HFFc6 (cell line): Measurements from ENCODE around the gene OR52W1. TPM values are rescaled to one million over a fixed set of nuclear protein-coding genes. Genes with fewer than 3 reads are reported as not detected.

Experiments used
- DNase-seq: peaks from one replicate; pipeline ENCODE4 v3.0.0-alpha.2; 2018
- H3K27ac Mint-ChIP-seq: 2 replicates; pipeline ENCODE4 v1.8.0; 2020; ENCODE audit warnings: mild to moderate bottlenecking, mixed read lengths
- H3K27me3 Mint-ChIP-seq: 2 replicates; pipeline ENCODE4 v1.8.0; 2021; ENCODE audit warnings: mild to moderate bottlenecking, moderate library complexity, mixed read lengths; ENCODE audit not compliant: insufficient read depth
- H3K36me3 Mint-ChIP-seq: 2 replicates; pipeline ENCODE4 v1.8.0; 2021; ENCODE audit warnings: low read depth, mixed read lengths
- H3K4me1 Mint-ChIP-seq: 2 replicates; pipeline ENCODE4 v1.8.0; 2020; ENCODE audit warnings: low read depth, mixed read lengths
- H3K4me3 Mint-ChIP-seq: 2 replicates; pipeline ENCODE4 v1.8.0; 2020; ENCODE audit warnings: mild to moderate bottlenecking, moderate library complexity, mixed read lengths
- H3K9me3 Mint-ChIP-seq: 2 replicates; pipeline ENCODE4 v1.8.0; 2020; ENCODE audit warnings: mild to moderate bottlenecking, mixed read lengths
- total RNA-seq, 6 experiments: library from RNA; stranded (reverse); fragmentation: NEBNext Ultra II Directional; extraction: Animal tissue kit (Norgen Biotek cat#: 25700); gene quantifications; 2 replicates in 1 of 6; 3 replicates in 5 of 6; pipeline ENCODE4 v1.2.3, GENCODE V29; 2021
- TF ChIP-seq, protein P1 (sequence below): fragments of 200-600 bp; sonication (generic); IDR thresholded peaks from 2 replicates; pipeline ENCODE4 v1.5.0; 2021; ENCODE audit warnings: antibody characterized with exemption, mild to moderate bottlenecking

The OR52W1 gene
- total RNA-seq, 6 experiments from 2014 or later: not detected

DNA sequence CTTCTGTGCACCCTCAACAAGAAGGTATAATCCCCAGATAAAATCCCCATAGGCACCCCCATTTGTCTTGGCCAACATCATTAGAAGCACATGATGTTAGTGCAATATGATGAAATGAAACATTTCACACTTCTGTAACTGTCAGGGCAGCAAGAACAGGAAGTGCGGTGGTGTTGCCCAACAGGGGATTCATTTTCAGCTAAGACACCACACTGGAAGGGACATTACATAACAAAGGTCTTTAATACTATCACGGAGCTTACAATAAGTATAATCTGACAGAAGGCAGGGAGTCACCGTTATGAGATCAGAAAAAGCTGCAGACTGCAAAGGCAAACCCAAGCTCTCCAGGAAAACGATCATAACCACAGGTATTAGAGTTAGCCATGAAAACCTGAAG is 2.0 kb downstream of the OR52W1 start:
- Mint-ChIP-seq H3K4me3 (no peak overlapping the region), H3K36me3 (no peaks in the 10 kb centered on the region), H3K4me1 (peaks cover 21% of the 10 kb centered on the region), H3K9me3 (no peaks in the 10 kb centered on the region), H3K27me3 (peaks cover 2% of the 10 kb centered on the region), H3K27ac (no peak overlapping the region)
- TF ChIP-seq, protein P1, sequence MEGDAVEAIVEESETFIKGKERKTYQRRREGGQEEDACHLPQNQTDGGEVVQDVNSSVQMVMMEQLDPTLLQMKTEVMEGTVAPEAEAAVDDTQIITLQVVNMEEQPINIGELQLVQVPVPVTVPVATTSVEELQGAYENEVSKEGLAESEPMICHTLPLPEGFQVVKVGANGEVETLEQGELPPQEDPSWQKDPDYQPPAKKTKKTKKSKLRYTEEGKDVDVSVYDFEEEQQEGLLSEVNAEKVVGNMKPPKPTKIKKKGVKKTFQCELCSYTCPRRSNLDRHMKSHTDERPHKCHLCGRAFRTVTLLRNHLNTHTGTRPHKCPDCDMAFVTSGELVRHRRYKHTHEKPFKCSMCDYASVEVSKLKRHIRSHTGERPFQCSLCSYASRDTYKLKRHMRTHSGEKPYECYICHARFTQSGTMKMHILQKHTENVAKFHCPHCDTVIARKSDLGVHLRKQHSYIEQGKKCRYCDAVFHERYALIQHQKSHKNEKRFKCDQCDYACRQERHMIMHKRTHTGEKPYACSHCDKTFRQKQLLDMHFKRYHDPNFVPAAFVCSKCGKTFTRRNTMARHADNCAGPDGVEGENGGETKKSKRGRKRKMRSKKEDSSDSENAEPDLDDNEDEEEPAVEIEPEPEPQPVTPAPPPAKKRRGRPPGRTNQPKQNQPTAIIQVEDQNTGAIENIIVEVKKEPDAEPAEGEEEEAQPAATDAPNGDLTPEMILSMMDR: no peak
- DNase-seq: no peak

DNA sequence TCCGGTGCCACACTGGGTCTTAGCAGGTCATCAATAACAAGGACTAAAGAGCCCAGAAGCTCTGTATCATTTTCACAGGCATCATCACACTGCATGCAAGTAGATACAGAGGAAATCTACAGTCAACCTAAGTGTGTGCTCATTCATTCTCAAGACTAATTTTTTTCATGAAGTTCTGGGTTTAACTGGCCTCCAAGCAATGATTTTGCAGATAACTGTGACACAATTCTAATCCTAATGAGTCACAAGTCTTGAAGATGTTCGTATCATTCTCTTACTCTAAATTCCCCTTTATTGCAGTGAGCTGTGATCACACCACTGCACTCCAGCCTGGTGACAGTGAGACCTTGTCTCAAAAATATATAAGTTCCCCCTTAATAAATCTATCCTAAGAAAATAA is 2.5 kb downstream of the OR52W1 start:
- Mint-ChIP-seq H3K4me3 (no peak overlapping the region), H3K27me3 (peaks cover 2% of the 10 kb centered on the region), H3K4me1 (peaks cover 21% of the 10 kb centered on the region), H3K36me3 (no peaks in the 10 kb centered on the region), H3K9me3 (no peaks in the 10 kb centered on the region), H3K27ac (no peak overlapping the region)
- peak; percentile 47 for DNase-seq
- TF ChIP-seq, protein P1: no peak

GRCh38 chr11:6202041-6202440 is 3.0 kb downstream of the OR52W1 start:
- Mint-ChIP-seq H3K4me1 (peaks cover 27% of the 10 kb centered on the region), H3K27me3 (peaks cover 2% of the 10 kb centered on the region), H3K4me3 (no peak overlapping the region), H3K9me3 (no peaks in the 10 kb centered on the region), H3K36me3 (no peaks in the 10 kb centered on the region), H3K27ac (no peak overlapping the region)
- TF ChIP-seq, protein P1: no peak
- DNase-seq: no peak

DNA sequence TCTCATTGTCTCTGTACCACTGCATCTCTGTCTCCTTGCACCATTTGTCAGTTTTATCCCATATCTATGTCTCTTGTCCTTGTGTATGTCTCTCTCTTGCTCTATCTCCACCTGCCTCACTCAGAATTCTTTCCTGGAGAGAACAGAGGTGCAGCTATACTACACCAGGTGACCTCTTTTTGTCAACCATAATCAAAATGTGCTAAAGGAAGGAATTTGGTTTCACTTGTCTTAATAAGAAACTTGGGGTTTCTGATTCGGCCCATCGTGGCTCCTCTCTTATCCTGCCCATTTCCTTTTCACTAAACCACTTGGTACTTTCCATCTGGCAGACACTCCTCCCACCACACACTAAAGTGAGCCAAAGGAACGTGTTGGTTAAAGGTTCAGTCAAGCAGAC is 4.3 kb downstream of the OR52W1 start:
- Mint-ChIP-seq H3K4me1 (peaks cover 28% of the 10 kb centered on the region), H3K36me3 (no peaks in the 10 kb centered on the region), H3K4me3 (no peak overlapping the region), H3K27ac (no peak overlapping the region), H3K9me3 (no peaks in the 10 kb centered on the region), H3K27me3 (peaks cover 2% of the 10 kb centered on the region)
- no peak for DNase-seq
- TF ChIP-seq, protein P1: no peak

DNA sequence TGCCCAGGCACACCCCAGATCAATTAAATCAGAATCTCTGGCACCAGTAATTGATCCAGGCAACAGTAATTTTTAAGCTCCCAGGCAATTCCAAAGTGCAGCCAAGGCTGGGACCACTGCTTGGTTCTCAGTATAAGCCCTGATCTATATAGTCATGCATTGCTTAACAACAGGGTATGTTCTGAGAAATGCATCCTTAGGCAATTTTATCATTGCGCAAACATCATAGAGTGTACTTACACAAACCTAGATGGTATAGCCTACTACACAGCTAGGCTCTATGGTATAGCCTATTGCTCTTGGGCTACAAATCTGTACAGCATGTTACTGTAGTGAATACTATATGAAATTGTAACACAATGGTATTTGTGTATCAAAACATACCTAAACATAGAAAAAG is 5.7 kb downstream of the OR52W1 start:
- Mint-ChIP-seq H3K27ac (no peak overlapping the region), H3K9me3 (no peaks in the 10 kb centered on the region), H3K27me3 (no peaks in the 10 kb centered on the region; the same call in 1 of the 2 replicates), H3K4me3 (no peak overlapping the region), H3K4me1 (peaks cover 28% of the 10 kb centered on the region), H3K36me3 (peaks cover 5% of the 10 kb centered on the region; the same call in 1 of the 2 replicates)
- TF ChIP-seq, protein P1: no peak
- no peak for DNase-seq

DNA sequence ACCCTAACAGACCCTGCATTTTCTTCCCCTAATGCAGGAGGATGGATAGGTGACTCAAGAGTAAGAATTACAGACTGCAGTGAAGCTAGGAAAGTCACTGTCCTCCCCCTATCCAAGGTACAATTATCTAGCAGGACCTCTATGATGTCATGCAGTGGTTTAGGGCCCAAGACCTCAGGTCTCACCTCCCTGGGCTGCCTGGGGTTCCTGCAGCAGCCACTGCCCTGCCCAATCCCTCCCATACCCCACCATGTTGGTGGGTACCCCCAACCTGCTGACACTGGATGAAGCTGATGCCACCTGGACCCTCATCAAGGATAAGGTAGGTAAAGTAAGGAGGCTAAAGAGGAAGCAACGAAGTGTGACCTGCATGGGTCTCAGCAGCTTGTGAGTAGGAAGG is 6.3 kb downstream of the OR52W1 start, which contains the start of gene C11orf42:
Gene C11orf42 (plus strand): TSS at position 192 of the 400 bp plus-strand sequence. CDS start 59 bp downstream, at position 251.
- Mint-ChIP-seq H3K36me3 (peaks cover 5% of the 10 kb centered on the region; the same call in 1 of the 2 replicates), H3K27me3 (no peaks in the 10 kb centered on the region; the same call in none of the 2 replicates), H3K27ac (no peak within 1 kb of the TSS), H3K4me3 (no peak within 1 kb of the TSS), H3K9me3 (no peaks in the 10 kb centered on the region), H3K4me1 (peaks cover 29% of the 10 kb centered on the region)
- DNase-seq: no peak
- TF ChIP-seq, protein P1: no peak
